GM18505 (cell line): ENCODE data around the gene ALDH9A1.
A peak's percentile ranks its signal among the peaks of the same experiment; 100 is the strongest.
"Not testable (repeated sequence)": the region's sequence is repeated elsewhere in the genome, so short reads cannot be mapped to it uniquely, and the experiment has no call there.

Experiments used
- ATAC-seq: cut with Tn5 transposase; IDR thresholded peaks from one replicate; pipeline ENCODE4 v1.9.1; 2021; ENCODE audit not compliant: unreplicated experiment
- POLR2A ChIP-seq: IDR thresholded peaks from 4 replicates; pipeline ENCODE4 v1.6.1; 2011; ENCODE audit warnings: borderline replicate concordance; ENCODE audit not compliant: insufficient read depth, insufficient read length; ENCODE audit errors: extremely low read depth

Gene ALDH9A1

GRCh38 chr1:165697881-165698760 lies at the start of gene ALDH9A1:
TSS of gene ALDH9A1 (minus strand) at chr1:165698562. CDS start at chr1:165698558, 4 bp downstream.
- ATAC-seq = peak; percentile 94
- TF ChIP-seq POLR2A = peak; percentile 94

- ATAC-seq = no peak
Observed at GRCh38 chr1:165747632-165748447, 49.5 kb upstream of the ALDH9A1 start.

GRCh38 chr1:165744913-165745312 lies 46.6 kb upstream of the ALDH9A1 start:
- not testable (repeated sequence) for ATAC-seq

More at GRCh38 chr1:165747632-165748447, 49.5 kb upstream of the ALDH9A1 start:
- TF ChIP-seq POLR2A = no peak

- TF ChIP-seq POLR2A = no peak
- no peak for ATAC-seq
Observed at GRCh38 chr1:165742194-165742593, 43.8 kb upstream of the ALDH9A1 start.

GRCh38 chr1:165738794-165739193 lies 40.4 kb upstream of the ALDH9A1 start:
- ATAC-seq = peak; percentile 96

GRCh38 chr1:165737196-165737595 lies 38.8 kb upstream of the ALDH9A1 start:
- ATAC-seq = no peak
- no peak for TF ChIP-seq POLR2A

More at GRCh38 chr1:165738794-165739193, 40.4 kb upstream of the ALDH9A1 start:
- TF ChIP-seq POLR2A = no peak

- no peak for ATAC-seq
- TF ChIP-seq POLR2A = no peak
Observed at GRCh38 chr1:165734906-165735305, 36.5 kb upstream of the ALDH9A1 start.

- ATAC-seq = no peak
- TF ChIP-seq POLR2A = no peak
Observed at GRCh38 chr1:165726841-165727240, 28.5 kb upstream of the ALDH9A1 start.

GRCh38 chr1:165726169-165726568 lies 27.8 kb upstream of the ALDH9A1 start:
- no peak for ATAC-seq

GRCh38 chr1:165717918-165718515 lies 19.7 kb upstream of the ALDH9A1 start:
- no peak for ATAC-seq
- no peak for TF ChIP-seq POLR2A

More at GRCh38 chr1:165726169-165726568, 27.8 kb upstream of the ALDH9A1 start:
- TF ChIP-seq POLR2A = no peak

GRCh38 chr1:165716265-165717051 lies 18.1 kb upstream of the ALDH9A1 start:
- not testable (repeated sequence) for ATAC-seq

- TF ChIP-seq POLR2A = no peak
- ATAC-seq = no peak
Observed at GRCh38 chr1:165712764-165713163, 14.4 kb upstream of the ALDH9A1 start.
